ENCODE results near the gene AKAP12.

AKAP12 gene

DNA sequence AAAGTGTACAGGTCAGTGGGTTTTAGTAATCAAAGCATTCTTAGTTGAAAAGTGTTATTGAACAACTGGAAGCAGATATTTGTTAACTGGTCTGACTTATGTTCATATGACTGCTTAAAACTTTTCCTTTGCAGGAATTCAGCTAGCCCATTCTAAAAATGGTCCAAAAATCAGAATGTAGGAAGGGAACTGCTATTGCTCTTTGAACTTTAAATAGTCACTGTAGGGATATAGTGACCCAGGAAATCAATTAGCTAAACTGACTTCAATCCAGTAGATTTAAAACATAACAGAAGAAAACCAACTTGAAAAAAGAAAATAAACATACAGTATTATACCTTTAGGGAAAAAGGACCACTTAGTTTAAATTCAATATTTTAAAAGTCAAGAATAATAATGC lies 25.5 kb downstream of the AKAP12 start:
- H3K9me2 ChIP-seq (replicated peaks; ENCODE audit: control insufficient read depth, low read length), result no peaks in the 10 kb centered on the region
- no peaks in the 10 kb centered on the region for H3K9me3 ChIP-seq (ENCODE audit: control insufficient read depth, insufficient read depth, low read length)
- H3K79me2 ChIP-seq (ENCODE audit: control insufficient read depth, low read length), result no peaks in the 10 kb centered on the region
- no peaks in the 10 kb centered on the region for H4K20me1 ChIP-seq (ENCODE audit: control insufficient read depth, insufficient read depth, low read depth, low read length)
- TF ChIP-seq CTCF (IDR thresholded peaks at IDR 0.05; ENCODE audit: low read depth, low read length, poor library complexity, severe bottlenecking) (no peak), EZH2phosphoT487 (IDR thresholded peaks at IDR 0.05; ENCODE audit: borderline replicate concordance, low read length) (no peak)
- no peaks in the 10 kb centered on the region for H3F3A ChIP-seq (ENCODE audit: control insufficient read depth, insufficient read depth)
- no peak overlapping the region for H3K27ac ChIP-seq (ENCODE audit: low read depth, low read length)
- H3K27me3 ChIP-seq (ENCODE audit: control insufficient read depth, low read length), result peaks cover 7% of the 10 kb centered on the region; the same call in 1 of the 2 replicates
- no peak overlapping the region for H3K4me3 ChIP-seq (ENCODE audit: low read length)
- H3K4me2 ChIP-seq (ENCODE audit: low read length), result no peak overlapping the region
- H3K4me1 ChIP-seq (ENCODE audit: control insufficient read depth, low read length), result no peaks in the 10 kb centered on the region
- H3K36me3 ChIP-seq (ENCODE audit: control insufficient read depth, low read length), result no peaks in the 10 kb centered on the region

DNA sequence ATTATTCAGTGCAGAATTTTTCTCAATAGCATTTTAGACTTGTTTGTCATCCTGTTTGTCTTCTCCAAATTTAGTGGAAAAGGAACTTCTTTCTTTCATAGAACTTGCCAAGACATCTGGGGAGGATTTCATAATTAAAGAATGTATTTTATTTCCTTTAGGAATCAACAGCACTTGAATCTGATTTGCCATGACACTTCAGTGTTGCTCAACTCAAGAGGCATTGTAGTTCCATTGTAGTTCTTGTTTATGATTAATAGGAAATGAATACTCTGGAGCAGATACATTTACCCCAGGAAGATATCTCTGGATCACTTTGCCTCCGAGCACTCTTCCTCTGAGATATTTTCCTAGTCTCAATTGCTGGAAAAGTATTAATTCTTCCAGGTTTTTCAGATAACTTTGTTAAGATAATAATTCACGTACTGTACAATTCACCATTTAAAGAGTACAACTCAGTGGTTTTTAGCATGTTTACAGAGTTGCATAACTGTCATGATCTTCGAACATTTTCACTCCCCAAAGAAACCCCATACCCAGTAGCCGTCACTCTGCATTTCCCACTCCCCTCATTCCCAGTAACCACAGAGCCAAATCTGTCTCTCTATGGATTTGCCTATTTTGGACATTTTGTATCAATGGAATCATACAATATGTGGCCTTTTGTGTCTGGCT lies 29.7 kb downstream of the AKAP12 start:
- Histone ChIP-seq H3K79me2 (ENCODE audit: control insufficient read depth, low read length) (no peaks in the 10 kb centered on the region), H3K4me1 (ENCODE audit: control insufficient read depth, low read length) (no peaks in the 10 kb centered on the region), H3K9me2 (replicated peaks; ENCODE audit: control insufficient read depth, low read length) (no peaks in the 10 kb centered on the region), H3K9me3 (ENCODE audit: control insufficient read depth, insufficient read depth, low read length) (no peaks in the 10 kb centered on the region), H3K27me3 (ENCODE audit: control insufficient read depth, low read length) (peaks cover 7% of the 10 kb centered on the region; the same call in 1 of the 2 replicates), H3F3A (ENCODE audit: control insufficient read depth, insufficient read depth) (no peaks in the 10 kb centered on the region), H3K4me3 (ENCODE audit: low read length) (no peak overlapping the region), H4K20me1 (ENCODE audit: control insufficient read depth, insufficient read depth, low read depth, low read length) (no peaks in the 10 kb centered on the region), H3K4me2 (ENCODE audit: low read length) (no peak overlapping the region), H3K36me3 (ENCODE audit: control insufficient read depth, low read length) (no peaks in the 10 kb centered on the region), H3K27ac (ENCODE audit: low read depth, low read length) (no peak overlapping the region)
- TF ChIP-seq CTCF (IDR thresholded peaks at IDR 0.05; ENCODE audit: low read depth, low read length, poor library complexity, severe bottlenecking) (no peak), EZH2phosphoT487 (IDR thresholded peaks at IDR 0.05; ENCODE audit: borderline replicate concordance, low read length) (no peak)

GRCh38 chr6:151275121-151275520 lies 35.4 kb downstream of the AKAP12 start:
- Histone ChIP-seq H3K27me3 (ENCODE audit: control insufficient read depth, low read length) (peaks cover 10% of the 10 kb centered on the region), H3K36me3 (ENCODE audit: control insufficient read depth, low read length) (no peaks in the 10 kb centered on the region), H3K9me2 (replicated peaks; ENCODE audit: control insufficient read depth, low read length) (no peaks in the 10 kb centered on the region), H3K4me1 (ENCODE audit: control insufficient read depth, low read length) (no peaks in the 10 kb centered on the region), H3F3A (ENCODE audit: control insufficient read depth, insufficient read depth) (no peaks in the 10 kb centered on the region), H3K79me2 (ENCODE audit: control insufficient read depth, low read length) (no peaks in the 10 kb centered on the region), H4K20me1 (ENCODE audit: control insufficient read depth, insufficient read depth, low read depth, low read length) (no peaks in the 10 kb centered on the region), H3K4me3 (ENCODE audit: low read length) (no peak overlapping the region), H3K4me2 (ENCODE audit: low read length) (no peak overlapping the region), H3K9me3 (ENCODE audit: control insufficient read depth, insufficient read depth, low read length) (no peaks in the 10 kb centered on the region), H3K27ac (ENCODE audit: low read depth, low read length) (no peak overlapping the region)
- no peak for TF ChIP-seq CTCF (IDR thresholded peaks at IDR 0.05; ENCODE audit: low read depth, low read length, poor library complexity, severe bottlenecking)
- TF ChIP-seq EZH2phosphoT487 (IDR thresholded peaks at IDR 0.05; ENCODE audit: borderline replicate concordance, low read length), result no peak

All from DOHH2 (cell line).